SU-DHL-6 (cell line): Measurements from ENCODE around the gene CDK5RAP2.

Experiments
- EZH2phosphoT487 ChIP-seq: fragments of 200-600 bp; sonication (generic), shearing (Covaris generic); conservative IDR thresholded peaks from 2 replicates; pipeline ENCODE4 v1.6.1; 2018; ENCODE audit warnings: mild to moderate bottlenecking, antibody characterized with exemption, low read length, moderate library complexity, mixed read lengths
- TF ChIP-seq, protein P1 (sequence below): fragments of 200-600 bp; sonication (generic); IDR thresholded peaks from one replicate; pipeline ENCODE4 v1.5.1; 2017; ENCODE audit warnings: antibody characterized with exemption, mild to moderate bottlenecking, low read length, moderate library complexity; ENCODE audit not compliant: insufficient read depth, poor library complexity, severe bottlenecking

DNA sequence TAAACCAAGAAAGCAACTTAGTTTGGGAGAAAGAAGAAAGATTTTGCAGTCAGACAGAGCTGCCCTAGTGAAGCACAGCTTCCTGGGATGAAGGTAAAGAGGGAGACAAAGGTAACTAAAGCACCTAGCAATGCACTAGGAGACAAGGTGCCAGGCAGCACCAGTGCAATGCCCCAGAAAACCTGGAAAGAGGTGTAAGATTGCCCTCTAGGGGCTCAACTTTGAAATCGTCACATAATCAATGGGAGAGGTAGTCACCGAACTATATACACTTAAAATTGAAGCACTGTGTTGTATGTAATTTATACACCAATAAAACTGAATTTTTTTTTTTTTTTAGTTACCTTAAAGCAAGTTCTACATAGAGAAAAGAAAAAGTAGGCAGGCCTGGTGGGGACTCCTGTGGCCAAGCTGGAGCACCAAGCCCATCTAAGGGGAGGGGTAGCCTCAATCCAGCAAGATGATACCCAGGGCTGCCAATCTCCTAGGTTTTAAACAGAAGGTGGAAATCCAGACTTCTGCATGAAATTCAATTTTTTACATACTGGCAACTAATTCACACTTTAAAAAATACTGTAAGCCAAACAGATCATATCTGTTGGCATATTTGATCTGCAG lies 48.2 kb downstream of the CDK5RAP2 start:
- TF ChIP-seq, protein P1, sequence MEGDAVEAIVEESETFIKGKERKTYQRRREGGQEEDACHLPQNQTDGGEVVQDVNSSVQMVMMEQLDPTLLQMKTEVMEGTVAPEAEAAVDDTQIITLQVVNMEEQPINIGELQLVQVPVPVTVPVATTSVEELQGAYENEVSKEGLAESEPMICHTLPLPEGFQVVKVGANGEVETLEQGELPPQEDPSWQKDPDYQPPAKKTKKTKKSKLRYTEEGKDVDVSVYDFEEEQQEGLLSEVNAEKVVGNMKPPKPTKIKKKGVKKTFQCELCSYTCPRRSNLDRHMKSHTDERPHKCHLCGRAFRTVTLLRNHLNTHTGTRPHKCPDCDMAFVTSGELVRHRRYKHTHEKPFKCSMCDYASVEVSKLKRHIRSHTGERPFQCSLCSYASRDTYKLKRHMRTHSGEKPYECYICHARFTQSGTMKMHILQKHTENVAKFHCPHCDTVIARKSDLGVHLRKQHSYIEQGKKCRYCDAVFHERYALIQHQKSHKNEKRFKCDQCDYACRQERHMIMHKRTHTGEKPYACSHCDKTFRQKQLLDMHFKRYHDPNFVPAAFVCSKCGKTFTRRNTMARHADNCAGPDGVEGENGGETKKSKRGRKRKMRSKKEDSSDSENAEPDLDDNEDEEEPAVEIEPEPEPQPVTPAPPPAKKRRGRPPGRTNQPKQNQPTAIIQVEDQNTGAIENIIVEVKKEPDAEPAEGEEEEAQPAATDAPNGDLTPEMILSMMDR = no peak
- TF ChIP-seq EZH2phosphoT487 = no peak
